ENCODE measurements around the gene UNC93A.

GRCh38 chr6:167325766-167326165, 34.7 kb downstream of the UNC93A start:
- TF ChIP-seq CTCF (conservative IDR thresholded peaks at IDR 0.05 in 1 of 2, IDR thresholded peaks at IDR 0.05 in 1 of 2; ENCODE audit: low read depth in 1 of 2, low read length in 2 of 2) (no peak), EZH2 (IDR thresholded peaks at IDR 0.05; ENCODE audit: low read length, missing control alignments) (no peak)

Measured in fibroblast of lung (primary cell).